NCI-H1105 (cell line): Measurements from ENCODE around the gene RPL23.

Experiments used
- DNase-seq: peaks from one replicate; lab custom pipeline; 2025; lab: John Stamatoyannopoulos, UW

Gene RPL23

DNA sequence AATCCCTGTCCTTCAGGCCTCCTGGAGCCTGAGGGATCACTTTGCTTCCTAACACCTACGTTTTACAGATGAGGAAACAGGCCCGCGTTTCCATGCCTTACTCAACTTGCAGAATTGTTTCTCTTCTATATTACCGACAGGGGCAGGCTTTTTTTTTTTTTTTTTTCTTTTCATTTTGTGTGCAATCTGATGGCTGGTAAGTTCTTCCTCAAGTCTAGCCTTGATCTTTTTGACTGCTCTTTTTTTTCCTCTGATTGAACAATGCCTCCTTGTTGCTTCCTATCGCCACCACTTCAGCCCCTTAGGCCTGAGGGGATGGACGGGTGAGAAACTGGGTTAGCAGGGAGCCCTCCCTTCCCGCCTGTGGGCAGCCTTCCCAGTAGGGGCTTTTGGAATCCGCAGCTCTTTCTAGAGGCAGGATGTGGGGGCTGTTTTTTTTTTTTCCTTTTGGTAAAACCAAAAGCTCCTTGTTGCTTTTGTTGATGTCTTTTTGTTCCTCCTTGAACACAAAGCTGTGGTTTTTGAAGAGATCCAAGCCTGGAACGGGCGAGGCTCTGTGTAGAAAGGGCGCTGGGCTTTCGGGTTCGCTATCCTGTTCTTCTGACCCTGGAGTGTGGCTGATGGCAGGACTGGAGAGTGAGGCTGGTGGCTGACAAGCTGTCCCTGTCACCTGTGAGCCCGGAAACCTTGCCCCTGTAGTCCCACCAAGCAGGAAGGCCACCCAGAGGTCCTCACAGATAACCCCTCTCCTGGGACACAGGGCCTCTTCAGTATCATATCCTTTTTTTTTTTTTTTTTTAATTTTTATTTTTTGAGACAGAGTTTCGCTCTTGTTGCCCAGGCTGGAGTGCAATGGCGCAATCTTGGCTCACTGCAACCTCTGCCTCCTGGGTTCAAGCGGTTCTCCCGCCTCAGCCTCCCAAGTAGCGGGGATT, 30.3 kb upstream of the RPL23 start:
- DNase-seq, result no peak

DNA sequence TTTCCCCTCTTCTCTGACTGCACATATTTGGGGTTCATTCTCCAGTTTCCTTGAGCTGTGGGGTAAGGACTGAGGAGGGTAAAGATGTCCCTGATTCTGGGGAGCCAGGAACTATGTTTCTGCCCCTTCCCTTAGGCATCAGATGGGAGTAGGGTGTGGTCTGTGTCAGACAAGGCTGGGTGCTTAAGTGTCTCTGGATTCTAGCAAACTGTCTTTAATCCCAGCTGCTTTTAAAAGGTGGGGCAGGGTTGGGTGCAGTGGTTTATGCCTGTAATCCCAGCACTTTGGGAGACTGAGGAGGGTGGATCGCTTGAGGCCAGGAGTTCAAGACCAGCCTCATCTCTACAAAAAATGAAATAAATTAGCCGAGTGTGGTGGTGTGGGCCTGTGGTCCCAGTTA, 29.3 kb upstream of the RPL23 start:
- no peak for DNase-seq

DNA sequence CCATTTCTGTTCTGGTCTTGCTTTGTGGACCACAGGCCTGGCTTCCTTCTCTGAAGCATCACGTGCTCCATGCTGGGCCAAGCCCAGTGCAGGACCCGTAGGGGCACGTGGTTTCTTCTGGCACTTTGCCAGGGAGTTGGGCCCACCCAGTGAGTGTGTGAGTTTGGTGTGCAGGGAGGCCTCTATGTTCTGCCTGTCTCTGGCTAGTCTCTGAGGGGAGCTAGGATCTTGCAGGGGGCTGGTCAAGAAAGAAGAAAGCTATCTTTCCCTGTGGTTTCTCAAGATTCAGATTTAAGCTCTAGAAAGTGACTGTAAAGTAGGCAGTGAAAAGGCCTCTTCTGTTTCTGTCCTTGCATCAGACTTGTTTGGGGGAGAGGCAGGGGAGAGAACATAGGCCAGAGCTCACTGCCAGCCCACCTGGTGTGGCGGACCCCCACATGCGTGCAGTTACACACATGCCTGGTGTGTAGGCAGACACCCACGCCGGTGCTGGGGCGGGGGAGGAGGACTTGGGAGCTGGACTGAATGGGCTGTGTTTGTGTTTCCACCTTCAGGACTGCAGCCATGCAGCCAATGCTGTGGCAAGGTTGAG, 28.2 kb upstream of the RPL23 start:
- no peak for DNase-seq

DNA sequence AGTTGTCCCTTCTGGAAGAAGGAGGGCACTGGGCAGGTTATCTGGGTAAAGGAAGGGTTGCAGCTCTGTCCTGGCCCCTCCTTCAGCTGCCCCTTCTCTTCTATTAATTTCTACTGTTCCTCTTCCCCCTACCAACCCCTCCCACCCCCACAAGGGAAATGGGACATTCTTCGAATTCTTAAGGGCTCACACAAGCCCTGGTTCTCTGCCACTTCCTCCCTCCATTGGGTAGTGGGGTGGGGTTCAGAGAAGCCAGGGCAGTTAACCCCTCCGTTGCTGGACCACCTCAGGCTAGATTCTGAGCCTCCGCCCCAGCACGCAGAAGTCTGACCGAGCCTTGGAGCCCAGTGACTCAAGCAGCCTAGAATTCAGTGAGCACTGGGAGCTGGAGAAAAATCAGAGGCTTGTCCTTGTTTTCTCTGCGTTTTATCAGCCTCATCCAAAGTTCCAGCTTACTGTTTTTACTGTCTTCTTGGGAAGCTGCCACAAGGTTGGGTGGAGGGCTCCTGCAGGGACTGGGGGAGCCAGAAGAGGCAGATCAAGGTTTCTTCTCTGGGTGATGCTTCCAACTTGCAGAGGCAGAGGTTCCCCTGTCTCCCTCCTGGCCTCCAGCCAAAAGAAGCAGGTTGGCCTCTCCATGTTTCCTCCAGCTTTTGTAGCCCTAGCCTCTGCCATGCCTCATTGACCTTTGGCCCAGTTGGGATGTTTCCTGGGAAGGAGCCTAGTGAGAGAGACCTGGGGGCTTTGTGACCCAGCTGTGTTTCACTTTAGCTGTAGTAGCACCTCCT, 26.6 kb upstream of the RPL23 start:
- DNase-seq, result no peak

DNA sequence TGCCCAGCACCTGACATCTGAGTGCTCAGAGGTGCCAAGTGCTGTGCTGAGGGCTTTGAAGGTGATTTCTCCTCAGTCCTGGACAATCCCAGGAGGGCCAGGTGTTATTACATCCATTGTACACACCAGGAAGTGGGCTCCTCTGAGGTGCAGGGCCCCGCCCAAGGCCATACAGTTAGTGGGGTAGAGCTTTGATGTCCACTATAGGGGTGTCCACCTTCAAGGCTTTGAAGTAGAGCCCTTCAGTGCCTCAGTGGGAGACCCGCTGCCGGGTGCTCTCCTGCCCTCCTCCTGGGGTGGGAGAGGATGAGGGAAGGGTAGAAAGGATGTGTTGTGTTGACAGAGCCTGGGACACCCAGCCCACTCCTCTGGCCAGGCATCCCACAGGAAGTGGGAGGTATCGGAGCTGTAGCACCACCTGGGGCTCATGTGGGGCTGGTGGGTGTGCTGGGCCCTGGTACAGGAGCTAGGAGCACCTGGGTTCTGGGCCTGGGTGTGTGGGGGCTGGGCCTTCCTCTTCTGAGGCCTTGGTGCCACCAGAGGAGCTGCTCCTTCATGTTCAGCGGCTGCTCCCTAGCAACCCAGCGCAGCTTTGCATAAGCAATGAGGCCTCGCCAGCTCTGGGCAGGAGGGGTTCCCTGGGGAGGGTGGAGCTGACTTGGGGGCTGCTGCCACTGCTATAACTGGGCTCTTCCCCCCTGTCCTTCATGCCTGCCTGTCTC, 23.8 kb upstream of the RPL23 start:
- no peak for DNase-seq

DNA sequence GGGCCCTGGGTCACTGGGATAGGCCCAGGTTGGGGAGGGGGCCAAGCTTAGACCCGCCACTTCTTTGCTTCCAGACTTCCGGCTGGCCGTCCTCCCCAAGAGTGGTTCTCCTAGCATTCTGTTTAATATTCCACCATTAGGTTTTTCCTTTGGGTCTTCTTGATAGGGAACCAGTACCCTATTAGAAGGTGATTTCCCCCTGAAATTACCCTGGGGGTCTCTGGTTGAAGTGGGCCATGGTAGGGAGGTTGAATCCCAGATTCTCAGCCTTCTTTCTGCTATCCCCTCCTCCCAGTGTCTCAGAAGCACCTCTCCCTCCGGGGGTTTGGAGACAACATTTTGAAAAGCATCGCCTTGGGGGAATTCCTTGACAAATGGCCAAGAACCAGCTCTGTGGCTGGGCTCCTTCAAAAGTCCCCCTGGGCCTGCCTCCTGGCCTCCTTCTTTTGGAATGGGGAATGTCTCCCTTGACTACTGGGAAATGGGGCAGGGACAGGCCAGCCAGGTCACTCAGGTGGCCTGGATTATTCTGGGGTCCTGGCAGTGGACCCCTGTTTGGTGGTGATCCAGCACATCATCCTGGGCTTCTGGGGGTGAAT, 22.1 kb upstream of the RPL23 start:
- no peak for DNase-seq

DNA sequence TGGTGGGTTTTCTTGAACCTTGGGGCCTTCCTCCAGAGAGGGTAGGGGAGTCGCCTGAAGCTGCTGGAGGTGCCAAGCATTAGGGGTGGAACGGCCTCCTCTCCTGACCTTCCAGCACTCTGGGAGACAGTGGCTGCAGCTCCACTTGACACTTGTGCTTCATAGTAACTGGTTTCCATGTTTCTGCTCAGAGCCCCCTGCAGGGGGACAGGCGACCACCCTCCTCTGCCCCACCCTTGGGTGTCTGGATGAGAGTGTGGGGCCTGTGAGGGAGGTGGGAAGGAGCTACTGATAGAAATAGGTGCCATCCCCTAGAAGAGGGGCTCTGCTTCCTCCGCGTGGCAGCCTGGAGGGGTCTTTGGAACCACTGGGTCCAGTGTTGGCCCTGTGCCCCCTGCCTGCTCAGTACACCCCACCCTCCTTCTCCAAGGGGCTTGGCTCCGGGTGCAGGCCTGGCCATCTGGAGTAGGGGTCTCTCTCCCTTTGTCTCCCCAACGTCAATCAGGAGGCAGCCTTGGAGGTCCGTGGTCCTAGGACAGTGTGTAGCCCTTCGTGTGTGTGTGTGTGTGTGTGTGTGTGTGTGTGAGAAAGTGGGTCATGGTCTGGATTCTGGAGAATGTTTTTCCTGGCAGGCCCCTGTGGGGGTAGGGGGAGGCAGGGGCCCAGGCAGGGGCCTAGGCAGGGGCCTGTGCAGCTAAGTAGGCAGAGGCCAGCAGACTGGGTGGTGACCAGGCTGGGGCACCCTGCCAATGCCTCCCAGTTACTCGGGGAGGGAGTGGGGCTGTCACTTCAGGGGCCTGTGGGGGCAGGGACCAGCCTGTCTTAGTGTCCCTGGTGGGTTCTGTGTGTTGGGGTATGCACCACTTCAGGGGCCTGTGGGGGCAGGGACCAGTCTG, 21.2 kb upstream of the RPL23 start:
- DNase-seq, result no peak

DNA sequence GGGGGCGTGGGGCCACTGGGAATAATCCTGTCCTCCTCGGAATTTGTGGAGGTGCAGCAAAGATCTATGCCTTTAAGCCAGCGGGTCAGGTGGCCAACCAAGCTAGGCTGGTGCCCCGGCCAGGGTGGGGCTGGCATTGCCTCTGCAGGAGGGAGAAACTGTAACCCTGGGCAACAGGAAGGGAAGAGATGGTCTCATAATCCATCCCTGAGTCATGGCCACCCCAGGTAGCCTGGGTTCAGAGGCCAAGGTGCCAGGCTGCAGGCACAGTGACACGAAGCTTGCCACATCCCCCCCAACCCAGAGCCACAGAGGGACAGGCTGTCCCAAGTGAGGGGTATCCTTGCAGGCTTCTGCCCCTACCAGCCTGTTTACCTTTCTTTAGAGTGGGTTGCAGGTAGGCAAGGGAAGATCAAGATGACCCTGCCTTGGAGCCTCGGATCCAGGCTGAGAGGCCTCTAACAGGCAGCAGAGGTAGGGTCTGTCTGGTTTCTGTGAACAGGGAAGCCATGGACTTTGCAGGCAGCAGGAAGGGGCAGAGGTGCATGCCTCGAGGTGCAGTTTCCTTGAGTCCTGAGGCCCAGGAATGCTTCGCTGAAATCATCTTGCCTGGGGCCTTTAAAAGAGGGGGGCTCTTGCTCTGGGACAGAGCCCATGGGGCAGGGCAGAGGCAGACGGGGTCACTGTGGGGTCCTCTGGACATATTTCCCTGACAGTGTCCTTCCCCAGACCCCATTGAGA, 20.3 kb upstream of the RPL23 start:
- DNase-seq, result no peak

DNA sequence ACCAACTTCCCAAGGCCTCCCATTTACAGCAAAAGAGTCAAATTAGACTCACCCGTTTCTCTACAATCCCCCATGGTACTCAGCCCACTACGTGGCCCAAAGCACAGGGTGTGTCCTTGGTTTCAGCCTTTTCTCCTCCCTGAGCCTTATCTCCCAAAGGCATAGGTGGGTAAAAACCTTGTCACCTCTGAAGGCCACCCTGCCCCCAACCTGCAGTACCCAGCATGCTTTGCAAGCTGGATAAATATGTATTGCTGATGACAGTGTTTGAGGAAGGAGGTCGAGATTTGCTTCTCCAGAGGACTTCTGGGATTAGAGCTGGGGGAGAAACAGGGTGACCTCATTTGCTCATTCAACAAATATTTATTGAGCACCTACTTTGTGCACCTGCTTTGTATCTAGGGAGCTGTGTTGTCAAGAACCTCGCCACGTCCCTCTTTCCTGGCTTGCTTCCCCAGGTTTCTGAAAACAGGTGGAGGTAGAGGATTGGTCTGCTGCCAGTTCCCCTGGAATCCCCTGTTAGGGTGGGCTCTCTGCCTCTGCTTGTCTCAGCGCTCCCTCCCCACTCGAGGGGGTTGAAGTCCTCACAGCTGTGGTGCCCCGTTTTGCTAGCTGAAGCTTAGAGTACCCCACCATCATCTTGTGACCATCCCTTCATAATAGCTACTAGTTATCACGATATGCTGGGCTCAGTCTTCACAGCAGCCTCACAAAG, 19.3 kb upstream of the RPL23 start:
- no peak for DNase-seq

DNA sequence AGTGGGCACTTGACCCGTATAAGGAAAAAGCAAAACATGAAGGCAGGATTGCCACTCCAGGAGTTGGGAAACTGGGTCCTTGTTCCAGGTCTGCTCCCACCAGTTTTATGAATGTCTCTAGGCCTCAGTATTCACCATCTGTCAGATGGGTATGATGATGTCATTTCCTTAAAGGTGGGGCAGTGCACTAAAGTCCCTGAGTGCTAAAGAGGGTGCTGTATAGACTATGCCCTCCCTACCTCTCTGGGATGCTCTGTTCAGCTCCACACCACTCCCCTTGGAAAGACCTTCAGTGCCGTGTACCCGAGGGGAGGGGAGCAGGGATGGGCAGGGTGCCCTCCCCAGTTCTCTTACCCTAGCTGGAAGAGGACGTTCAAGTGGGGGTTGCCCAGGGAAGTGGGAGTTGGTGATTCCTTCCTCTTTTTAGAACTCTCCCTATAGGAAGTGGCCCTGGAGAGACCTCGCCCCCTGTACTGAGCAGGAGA, 18.5 kb upstream of the RPL23 start:
- DNase-seq, result no peak

DNA sequence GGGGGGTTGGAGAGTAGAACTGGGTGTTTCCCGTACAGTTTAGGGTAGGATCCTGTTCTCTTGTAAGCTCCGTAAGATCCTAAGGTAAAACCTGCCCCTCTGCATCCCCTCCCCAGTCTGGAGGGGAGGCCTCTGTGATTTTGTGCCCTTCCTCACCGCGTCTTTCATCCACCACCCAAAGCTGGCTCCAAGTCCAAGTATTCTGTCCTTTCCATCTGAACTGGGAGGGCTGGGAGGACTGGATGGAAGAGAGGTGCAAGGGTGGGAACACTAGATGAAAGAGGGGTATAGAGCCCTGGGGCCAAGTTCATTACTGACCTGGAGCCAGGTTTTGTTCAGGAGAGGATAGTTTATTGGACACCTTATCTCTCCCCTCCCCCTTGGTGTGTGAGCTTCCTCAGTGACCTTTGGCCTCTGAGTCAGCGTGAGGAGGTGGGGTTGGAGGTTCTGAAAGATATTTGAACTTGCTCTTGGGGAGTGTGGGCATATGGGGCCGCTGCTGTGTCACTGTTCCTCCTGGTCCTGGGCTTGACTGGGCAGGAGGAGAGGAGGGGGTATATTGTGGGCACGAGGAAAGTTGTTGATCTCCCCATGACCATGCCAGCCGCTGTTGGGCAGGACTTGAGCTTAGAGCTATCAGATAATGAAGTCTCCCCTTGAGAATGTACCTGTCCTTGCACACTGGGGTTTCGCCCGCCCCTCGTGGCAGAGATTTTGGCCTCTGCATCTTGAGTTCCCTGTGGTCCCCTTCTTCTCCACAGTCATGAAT, 17.9 kb upstream of the RPL23 start:
- DNase-seq, result no peak

DNA sequence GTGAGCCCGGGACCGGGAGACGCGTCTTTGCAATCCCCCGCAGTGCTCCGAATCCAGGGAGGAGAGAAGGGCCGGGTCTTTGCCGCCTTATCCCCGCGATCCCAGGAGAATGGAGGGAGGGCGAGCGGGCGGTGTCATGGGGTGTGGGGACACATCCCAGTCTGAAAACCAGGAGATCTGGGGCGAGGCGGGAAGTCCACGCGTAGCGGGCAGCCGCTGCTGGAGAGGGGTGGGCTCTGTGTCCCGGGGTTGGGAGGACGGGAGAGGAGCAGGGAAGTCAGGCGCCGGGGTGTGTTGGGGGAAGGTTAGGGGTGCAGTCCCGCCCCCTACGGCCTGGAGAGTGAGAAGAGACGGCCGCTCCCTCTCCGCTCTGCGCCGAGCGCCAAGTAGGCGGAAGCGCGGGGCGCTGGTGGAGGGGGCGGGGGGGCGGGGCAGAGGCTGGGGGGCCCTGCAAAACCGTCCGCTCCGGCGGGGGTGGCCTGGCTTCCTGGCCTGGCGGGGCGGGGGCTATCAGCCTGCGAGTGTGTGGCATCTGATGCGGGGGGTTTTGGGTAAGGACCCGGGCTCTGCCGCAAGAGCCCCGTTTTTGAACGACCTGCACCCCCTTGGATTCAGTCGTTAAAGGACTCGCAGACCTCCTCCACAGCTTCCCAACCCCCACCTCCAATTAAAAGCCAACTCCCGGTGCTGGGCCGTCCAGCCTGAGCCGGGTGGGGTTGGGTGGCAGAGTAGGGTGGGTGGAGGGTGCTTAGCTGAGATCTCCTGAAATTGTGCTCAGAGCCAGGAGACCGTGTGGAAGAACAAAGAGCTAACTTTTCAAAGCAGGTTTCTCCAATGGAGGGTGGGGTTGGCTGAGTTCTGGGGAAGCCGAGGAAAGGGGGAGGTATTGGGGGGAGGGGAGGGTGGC, 17.0 kb upstream of the RPL23 start:
- peak; percentile 45 for DNase-seq

DNA sequence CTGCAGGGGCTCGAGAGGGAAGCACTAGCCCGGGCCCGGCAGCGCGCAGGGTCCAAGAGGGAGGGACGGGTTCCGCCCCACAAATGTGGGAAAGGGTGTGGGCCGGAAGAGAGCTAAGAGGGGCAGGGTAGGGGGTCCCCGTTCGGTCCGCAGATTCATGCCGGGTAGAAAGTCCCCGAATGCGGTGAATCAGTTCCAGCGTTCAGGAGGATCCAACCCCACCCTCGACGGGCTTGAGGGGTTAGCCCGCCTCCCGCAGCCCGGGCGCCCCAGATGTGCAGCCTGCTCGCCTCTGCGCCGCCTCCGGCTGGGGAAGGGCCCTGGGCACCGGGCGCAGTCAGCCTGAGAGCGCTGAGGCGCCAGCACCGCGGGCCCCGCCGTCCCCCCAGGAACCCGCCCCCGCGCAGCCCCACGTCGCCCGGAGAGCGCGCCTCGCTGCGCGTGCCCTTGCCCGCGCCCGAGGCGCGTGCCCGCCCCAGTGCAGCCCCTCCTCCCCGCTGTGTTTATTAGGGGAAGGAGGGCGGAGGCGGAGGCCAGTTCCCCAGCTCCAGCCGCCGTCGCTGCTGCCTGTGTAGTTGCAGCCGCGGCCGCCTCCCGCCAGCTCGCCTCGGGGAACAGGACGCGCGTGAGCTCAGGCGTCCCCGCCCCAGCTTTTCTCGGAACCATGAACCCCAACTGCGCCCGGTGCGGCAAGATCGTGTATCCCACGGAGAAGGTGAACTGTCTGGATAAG, 16.2 kb upstream of the RPL23 start, which contains the start of gene LASP1:
TSS of gene LASP1 (plus strand) at position 533 of the 733 bp plus-strand sequence. CDS start at position 665, 132 bp downstream.
- DNase-seq, result peak; percentile 77

DNA sequence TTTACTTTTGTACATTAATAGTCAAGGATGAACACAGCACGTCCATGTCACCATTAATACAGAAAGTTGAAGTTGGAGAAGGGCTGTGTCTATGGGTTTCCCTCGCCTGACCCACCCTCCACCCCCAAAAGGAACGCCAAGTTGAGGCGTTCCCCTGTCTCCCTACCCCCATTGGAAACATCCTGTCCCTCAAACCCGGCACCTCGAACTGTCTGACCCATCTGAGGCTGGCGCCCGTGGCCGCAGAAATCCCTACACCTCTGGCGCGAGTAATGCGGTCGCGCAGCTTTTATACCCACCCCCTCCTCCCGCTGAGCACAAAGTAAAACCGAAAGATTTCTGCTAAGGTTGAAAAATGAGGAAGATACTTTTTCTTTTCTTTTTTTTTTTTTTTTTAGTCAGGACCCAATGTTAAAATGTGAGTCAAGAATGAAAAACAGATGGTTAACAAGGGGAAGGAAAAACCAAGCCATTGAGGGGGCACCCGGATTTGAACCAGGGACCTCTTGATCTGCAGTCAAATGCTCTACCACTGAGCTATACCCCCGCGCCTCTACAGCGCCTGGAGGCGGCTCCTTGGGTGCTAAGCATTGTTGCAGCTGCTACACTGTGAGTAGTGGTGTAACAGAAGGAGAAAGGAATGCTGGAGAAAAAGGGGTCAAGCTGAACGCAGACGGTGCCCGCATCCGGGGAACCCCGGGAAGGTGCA, 15.4 kb upstream of the RPL23 start:
- DNase-seq, result peak; percentile 80

DNA sequence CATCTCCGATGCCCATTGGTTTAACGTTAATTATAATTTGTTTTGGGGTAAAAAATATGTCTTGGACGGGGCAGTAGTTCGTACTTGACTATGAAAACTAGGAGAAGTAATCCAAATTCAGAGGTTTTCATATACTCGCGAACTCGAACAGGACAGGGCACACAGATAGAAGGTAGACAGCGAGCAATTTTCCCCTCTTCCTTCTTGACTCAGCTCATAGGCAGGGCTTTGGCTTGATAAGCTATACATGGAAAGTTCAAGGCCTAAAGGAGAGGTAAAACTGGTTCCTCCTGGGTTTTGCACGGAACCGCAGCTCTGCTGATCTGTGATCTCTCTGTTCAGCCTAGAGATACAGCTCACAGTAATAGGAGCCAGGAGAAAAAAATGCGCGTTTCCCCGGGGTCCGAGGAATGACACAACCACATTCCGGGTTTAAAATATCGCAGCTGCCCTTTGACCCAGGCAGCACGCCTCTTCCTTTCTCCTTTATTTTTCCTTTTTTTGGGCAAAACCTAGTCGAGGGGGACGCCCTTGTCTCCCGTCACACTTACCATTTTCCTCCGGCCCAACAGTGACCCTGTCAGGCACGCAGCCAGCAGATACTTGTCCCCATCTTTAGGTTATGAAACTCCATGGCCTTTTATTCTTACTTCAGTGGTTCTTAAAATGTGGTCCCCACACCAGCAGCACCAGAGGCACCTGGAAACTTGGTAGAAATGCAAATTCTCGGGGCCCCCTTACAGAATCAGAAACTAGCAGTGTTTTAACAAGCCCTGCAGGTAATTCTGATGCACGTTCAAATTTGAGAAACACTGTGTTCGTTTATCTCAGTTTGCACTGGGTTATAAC, 14.7 kb upstream of the RPL23 start:
- DNase-seq, result peak; percentile 37
